ENCODE data around the gene CLPTM1L.

CLPTM1L gene, protein sequence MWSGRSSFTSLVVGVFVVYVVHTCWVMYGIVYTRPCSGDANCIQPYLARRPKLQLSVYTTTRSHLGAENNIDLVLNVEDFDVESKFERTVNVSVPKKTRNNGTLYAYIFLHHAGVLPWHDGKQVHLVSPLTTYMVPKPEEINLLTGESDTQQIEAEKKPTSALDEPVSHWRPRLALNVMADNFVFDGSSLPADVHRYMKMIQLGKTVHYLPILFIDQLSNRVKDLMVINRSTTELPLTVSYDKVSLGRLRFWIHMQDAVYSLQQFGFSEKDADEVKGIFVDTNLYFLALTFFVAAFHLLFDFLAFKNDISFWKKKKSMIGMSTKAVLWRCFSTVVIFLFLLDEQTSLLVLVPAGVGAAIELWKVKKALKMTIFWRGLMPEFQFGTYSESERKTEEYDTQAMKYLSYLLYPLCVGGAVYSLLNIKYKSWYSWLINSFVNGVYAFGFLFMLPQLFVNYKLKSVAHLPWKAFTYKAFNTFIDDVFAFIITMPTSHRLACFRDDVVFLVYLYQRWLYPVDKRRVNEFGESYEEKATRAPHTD

DNA sequence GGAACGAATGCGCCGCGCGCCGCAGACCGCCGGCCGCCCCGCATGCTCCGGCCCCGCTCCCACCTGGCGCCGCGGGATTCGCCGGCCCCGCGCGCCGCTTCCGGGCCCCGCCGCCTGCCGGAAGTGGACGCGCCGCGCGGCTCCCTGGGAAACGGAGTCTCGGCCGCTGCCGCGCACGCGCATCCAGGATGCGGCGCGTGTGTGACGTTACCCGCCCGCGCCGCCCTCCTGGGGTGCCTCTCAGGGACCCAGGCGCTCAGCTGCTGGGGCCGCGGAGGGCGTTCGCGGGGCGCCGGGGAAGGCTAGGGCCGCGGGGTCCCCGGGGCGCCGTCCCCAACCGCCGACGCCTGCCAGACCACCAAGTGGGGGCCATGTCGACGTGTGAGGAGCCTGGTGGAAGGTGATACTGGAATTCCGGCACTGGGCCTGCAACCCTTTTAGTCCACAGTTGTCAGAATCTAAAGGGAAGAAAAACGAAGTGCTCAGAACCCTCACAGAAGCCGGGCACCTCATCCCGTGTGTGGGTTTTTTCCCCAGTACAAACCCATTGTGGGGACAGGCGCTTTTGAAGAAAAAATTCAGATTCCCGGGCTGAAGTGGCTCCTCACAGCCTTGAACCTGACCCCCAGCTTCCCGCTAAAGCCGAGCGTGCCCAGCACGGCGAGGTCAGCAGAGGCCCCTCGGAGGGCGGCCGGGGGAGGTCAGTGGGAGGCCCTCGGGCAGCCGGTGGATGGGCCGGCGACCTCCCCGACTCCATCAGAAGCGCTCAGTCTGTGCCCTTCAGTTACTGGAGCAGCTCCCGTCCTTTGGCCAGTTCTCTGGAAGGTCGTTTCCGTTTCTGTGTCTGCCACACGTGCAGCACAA lies at the start of gene CLPTM1L:
TSS of gene CLPTM1L (minus strand) at position 125 of the 864 bp plus-strand sequence. CDS start 258 bp downstream, outside the sequence.
- DNase-seq: peak; percentile 79

DNA sequence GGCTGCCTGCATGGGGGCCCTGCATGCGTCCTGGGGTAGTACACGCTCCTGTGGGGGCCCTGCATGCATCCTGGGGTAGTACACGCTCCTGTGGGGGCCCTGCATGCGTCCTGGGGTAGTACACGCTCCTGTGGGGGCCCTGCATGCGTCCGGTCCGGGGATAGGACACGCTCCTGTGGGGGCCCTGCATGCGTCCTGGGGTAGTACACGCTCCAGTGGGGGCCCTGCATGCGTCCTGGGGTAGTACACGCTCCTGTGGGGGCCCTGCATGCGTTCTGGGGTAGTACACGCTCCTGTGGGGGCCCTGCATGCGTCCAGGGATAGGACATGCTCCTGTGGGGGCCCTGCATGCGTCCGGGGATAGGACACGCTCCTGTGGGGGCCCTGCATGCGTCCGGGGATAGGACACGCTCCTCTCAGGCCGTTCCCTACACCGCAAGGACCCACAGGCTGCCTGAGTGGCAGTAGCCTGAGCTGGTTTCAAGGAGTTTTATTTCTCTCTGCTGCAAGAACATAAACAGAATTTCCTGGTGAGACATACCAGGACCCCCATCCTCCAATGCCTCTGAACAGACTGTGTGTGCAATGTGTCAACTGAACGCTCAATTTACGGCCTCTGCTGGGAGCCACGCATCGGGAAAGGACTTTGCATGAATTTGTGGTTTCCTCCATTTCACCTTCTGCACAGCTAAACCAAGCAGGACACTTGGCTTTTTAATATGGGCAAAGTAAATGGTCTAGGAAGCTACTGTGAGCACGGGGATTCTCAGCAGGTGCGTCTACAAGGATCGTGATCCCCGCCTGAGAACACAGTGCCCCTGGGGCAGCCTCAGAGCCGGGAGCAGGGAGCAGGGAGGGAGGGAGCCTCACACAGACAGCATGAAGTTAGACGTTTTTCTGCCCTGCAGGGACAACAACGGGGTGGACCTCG lies 48.9 kb upstream of the CLPTM1L start:
- no peak for DNase-seq

DNA sequence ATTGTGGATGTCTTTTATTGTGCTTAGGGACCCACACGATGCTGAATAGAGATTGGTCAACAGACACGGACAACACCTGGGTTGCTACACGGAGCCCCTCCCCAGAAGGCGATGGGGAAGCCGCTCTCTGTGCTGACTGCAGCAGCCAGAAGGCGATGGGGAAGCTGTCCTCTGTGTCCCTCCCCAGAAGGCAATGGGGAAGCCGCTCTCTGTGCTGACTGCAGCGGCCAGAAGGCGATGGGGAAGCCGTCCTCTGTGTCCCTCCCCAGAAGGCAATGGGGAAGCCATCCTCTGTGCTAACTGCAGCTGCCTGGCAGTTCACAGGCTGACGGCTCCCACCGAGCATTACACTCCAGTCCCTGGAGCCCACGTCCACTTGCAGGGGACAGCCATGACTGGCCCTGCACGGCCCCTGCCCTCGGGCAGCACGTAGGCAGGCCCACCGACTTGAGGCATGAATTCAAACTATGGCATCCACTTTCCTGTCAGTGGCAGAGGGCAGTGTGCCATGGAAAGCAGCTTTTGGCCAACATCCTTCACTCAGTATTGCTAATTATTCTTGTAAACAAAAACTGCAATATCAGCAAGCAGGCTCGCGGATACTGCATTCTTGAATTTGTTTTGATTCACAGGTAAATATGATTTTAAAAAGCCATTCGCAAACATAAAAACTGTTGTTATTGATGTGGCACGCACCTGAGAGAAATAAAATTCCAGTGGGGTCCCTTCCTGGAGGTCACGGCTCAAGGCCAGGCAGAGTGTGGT lies 48.1 kb upstream of the CLPTM1L start:
- DNase-seq: no peak

DNA sequence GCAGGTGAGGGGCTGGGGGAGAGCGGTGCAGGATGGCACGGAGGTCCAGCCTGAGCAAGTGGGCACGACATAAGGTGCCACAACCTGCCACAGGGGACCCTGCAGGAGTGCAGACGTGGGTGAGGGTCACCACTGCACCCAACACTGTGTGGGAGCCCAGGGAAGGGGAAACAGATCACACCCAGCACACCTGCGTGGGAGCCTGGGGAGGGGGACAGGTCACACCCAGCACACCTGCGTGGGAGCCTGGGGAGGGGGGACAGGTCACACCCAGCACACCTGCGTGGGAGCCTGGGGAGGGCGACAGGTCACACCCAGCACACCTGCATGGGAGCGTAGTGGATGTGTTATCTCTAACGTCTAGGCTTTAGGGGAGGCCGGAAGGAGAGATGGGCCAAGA lies 47.4 kb upstream of the CLPTM1L start:
- DNase-seq: no peak

DNA sequence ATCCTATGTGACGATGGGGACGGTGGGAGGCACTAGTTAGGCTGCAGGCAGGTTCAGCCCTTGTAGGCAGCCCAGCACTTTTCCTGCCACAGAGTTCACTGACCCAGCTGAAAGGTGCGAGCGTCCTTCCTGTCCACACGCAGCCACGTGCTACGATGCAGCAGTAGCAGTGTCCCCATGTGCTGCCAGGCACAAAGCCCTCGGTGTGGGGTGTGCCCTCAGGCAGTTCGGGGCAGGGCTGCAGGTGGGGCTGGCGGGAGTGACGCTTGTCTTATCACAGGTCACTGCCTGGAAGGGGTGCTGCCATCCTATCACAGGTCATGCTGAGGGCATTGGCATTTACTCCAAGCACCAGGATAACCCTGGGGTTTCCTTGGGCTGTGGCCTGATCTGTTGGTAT lies 46.8 kb upstream of the CLPTM1L start:
- no peak for DNase-seq

DNA sequence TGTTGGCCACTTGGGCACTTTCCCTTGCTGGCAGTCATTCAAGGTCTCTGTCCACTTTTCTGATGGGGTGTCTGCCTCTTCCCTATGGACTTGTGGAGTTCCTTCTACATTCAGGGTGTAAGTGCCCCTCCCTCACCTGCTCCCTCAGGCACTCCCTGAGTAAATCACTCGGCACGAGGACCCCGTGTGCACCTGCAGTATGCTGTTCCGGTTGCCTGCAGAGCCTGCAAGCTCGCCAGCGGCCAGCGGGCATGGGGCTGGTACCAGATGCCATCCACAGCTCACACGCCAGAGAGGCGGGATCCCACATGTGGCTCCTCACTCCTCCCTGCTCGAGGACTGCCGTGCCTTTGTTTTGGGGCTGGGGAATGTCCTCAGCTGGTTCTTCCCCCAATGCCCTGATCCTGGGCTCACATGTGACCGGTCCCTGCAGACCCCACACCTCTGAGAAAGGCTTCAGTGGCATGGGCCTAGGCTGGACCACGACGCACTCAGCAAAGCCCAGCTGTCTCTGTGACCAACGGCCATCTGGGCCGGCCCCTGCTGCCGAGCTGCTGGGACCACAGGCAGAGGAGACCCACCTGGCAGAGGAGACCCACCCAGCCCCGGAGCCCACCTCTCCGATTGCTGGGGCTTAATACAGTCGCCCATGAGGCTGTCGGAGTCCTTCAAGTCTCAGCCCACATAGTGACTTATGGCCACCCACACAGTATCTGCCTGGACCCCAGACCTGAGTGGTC lies 46.1 kb upstream of the CLPTM1L start:
- DNase-seq: no peak

DNA sequence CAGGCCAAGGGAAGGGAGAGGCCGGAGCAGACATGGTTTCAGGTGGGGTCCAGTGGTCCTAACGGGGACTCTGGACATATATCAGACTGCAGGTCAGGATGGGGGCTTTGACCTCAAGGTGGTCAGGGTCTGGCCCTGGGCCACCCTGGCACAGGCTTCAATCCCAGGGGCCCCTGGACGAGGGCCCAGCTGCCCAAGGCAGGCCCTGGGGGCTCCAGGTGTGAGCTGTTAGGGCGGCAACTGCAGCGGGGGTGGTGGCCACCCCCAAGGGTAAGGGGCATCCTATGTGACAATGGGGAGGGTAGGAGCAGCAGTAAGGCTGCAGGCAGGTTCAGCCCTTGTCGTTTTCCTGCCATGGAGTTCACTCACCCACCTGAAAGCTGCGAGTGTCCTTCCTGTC lies 45.4 kb upstream of the CLPTM1L start:
- no peak for DNase-seq

DNA sequence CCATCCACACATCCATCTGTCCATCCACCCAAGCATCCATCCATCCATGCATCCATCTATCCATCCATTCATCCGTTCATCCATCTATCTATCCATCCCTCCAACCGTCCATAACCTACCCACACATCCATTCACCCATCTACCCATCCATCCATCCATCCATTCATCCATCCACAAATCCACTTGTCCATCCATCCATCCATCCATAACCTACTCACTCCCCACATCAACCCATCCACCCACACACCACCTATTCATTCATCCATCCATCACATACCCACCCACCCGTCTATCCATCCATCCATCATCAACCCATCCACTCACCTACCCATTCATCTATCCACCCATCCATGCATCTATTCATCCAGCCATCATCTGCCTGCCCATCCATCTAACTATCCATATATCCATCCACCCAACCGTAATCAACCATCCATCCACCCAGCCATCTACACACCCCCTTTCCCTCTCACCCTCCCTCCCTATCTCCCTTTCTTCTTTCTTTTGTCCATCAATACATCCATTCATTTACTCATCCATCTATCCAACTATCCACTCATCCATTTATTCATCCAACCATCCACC lies 43.6 kb upstream of the CLPTM1L start:
- no peak for DNase-seq

DNA sequence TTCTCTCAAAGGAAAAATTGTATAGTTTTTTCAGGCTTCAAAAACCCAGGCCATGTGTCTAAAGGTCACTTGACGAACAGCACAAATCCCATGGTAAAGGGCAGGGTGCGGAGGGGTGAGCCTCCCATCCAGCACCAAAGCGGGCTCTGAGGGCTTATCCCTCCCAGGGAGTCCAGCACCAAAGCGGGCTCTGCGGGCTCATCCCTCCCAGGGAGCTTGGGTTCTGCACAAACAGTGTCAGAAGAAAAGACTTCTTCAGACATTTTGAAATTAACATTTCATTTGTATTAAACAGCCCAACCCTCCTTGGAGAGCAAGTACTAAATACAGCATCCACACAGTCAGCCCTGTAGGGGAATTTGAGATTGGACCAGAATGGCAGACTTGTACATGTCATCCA lies 43.0 kb upstream of the CLPTM1L start:
- DNase-seq: no peak

DNA sequence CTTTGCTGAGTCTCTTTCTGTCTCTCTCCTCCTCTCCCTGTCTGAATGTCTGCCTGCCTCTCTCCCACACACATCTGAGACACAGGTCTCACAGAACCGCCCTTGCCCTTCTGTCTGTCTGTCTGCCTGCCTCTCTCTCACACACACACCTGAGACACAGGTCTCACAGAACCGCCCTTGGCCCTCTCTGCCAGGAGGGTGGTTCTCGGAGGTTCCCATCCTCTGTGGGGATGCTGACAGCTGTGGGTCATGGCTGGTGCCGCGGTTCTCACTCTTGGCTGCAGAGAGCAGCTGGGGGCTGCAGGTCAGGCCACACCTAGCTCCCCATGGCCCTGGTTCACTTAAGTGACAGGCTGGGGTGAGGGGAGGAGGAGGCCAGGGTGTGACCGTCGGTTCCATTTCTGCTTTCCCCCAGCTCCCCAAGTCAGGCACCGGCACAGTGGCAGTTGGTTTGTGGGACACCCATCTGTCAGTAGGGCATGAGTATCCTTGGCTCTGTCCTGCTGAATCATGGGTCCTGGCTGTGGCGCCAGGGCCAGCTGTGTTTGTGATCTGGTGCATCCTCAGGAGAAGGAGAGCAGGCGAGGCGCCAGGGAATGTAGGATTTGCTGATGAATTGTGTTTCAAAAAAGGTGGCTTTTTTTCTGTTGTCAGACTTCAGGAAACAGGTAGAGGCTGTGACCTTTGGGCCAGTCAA lies 42.3 kb upstream of the CLPTM1L start:
- no peak for DNase-seq

DNA sequence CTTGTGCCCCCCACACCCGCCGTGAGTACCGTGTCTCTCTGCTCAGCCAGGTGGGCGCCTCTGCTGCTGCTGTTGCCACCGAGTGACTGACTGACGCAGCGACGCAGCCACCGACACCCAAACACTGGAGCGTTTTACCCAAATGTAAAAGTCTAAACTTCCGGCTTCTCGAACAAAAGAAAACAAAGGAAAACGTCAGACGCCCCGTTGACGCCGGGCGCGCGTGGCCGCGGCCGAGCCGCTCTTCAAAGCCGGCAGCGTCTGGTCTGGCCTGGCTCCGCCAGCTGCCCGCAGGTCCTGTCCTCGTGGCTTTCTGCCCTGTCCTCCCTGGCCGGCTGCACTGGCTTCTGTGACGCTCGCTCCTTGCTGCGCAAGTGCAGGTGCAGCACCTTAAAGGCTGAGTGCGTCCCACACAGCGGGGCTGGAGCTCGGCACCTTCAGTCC lies 41.4 kb upstream of the CLPTM1L start:
- peak; percentile 6 for DNase-seq

DNA sequence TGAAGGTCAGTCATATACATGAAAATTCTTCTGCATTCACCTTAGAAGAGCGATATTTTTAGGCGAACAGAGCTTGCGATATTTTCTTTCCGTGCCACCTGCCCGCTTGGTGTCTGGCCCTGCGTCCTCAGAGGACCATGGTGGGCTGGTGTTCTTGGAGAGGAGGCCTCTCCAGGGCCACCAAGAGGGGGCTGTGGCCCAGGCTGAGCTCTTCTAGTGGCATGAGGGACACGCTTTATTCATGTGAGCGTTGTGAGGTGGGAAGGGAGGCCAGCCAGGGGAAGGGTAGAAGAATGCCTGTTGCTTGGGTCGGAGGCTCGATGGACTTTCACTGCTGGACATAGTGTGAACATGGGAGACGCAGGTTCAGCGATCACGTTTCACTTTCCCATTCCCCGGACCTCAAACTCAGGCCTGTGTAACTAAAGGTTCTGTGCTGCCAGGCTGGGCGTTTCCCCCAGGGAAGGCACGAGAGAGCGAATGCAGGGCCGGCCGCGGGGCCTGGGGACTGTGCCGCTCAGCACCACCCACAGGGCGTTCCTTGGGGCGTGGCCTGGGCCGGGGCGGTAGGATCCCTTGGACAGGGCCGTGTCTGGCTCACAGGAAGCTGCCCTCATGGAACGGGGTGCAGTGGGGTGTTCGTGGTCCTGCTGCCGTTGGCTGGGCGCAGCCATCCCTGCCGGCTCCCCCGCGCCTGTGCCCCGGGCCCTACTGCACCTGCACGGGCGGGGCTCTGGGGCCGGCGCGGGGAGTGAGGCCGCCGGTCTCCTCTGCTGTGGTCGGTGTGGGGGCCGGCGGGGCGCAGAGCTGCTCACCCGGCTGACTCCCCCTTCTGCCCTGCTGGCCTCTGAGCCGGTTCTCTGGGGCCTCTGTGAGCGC lies 40.7 kb upstream of the CLPTM1L start:
- peak; percentile 54 for DNase-seq

DNA sequence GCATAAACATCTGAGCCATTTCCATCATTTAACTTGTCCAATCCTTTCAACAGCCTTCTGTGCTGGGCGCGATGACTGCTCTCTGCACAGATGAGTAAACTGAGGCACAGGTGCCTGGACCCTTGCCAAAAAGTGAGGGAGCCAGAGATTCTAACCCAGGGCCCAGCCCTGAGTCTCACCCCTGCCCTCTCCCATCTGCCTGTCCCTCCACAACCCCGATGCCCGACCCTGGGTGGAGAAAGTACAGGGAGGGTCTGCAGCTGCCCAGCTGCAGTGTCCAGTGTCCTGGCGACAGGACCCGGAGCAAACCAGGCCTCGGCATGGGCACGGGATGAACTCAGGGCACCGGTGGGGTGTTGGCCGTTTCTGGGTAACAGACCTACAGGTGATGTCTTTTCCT lies 39.6 kb upstream of the CLPTM1L start:
- no peak for DNase-seq

DNA sequence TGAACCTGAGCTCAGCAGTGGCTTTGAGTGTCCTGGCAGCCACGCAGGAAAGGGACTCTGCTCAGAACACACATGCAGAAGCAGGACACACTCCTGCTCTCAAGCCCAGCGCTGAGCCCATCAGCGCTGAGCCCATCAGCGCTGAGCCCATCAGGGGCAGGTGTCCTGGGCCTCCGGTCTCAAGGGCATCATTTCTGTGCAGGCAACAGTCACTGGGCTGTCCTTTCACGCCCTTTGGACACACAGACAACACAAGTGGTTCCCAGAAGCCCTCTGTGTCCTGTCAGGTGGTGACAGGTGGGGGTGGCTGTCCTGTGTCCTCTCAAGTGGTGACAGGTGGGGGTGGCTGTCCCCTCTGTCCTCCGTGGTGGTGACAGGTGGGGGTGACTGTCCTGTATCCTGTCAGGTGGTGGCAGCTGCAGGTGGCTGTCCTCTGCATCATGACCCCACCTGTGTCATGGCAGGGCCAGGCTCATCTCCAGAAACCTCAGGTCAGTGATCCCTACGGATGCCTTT lies 39.0 kb upstream of the CLPTM1L start:
- no peak for DNase-seq

DNA sequence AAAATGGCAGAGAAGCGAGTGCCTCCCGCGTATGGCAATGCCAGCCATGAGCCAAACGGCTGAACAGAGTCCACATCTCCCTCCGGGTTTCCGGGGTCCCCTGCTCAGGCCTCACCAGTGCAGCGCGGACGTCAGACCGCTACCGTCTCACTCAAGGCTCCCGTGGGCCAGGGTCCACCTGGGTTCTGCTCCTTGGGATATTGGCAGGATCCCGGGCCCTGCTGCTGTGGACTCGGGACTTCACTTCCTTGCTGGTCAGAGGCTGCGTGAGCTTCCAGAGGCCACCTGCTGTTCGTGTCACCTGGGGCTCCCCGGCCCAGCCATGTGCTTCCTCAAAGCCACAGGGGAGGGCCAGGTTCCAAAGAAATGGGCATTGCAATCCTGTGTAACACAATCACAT lies 38.4 kb upstream of the CLPTM1L start:
- DNase-seq: no peak

DNA sequence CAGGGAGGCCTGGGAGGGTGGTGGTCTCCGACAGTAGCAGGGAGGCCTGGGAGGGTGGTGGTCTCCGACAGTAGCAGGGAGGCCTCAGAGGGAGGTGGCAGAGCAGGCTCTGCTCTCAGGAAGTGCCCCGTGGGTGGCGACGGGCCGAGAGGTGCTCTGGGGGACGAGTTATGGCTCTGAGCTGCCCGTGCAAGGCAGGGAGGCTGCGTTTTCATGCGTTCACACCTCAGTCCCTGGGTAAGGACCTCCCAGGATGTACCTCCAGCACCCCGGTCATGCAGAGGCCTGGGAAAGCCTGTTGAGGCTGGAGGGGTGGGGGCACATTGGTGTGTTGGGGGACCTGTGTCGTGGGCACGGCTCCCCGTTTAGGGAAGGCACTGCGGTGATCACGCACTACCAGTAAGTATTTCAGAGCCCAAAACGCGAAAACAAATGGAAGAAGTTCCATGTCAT lies 37.4 kb upstream of the CLPTM1L start:
- no peak for DNase-seq

DNA sequence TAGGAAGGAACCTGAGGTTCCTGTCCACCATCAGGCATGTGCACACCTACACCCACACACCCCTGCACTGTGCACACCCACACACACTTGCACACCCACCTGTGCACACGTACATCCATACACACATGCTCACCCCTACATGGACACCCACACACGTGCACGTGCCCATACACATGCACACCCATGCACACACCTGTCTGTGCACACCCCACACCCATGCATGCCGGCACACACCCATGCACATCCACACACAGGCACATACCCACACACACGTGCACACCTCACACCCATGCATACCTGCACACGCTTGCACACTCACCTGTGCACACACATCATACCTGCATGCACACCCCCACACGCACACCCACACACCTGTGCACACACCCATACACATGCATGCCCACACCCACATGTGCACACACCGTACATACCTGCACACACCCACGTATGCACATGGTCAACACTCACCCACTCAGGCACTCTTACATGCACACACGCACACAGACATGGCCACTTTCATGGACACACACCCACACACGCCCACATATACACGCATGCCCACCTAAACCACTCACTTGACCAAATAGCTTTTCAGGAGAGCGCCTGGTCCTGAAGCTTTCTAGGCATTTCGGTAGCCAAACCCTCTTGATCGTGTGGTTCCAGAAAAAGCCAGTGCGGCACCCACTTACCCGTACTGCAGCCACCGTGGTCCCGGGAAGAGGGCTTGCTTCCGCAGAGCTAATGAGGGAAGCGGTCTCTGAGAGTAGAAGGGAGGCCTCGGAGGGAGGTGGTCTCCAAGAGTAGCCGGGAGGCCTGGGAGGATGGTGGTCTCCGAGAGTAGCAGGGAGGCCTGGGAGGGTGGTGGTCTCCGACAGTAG lies 36.7 kb upstream of the CLPTM1L start:
- DNase-seq: no peak

DNA sequence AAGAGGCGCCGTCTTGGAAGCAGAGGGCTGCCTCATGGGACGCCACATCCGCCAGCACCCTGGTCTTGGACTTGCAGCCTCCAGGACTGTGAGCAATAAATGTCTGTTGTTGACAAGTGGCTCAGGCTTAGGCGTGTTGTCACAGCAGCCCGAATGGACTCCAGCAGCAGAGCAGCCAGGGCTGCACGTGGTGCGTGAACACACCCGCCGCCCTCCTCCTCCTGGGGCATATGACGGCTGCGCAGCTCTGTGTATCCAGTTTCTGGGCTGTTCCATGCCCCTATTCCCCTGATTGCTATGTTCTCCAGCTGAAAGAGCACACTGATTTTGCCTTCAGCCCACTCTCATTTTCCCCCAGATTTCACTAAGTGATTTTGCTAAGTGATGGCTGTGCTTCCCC lies 36.0 kb upstream of the CLPTM1L start:
- DNase-seq: no peak

Data from HCEC 1CT (cell line).